Amniotic stem cell (primary cell): ENCODE measurements around the gene RFTN1.

Source experiments
- DNase-seq: peaks from one replicate; lab custom pipeline; 2025; lab: John Stamatoyannopoulos, UW

Gene RFTN1

GRCh38 chr3:16377196-16377595 is 136.3 kb downstream of the RFTN1 start:
- no peak for DNase-seq

DNA sequence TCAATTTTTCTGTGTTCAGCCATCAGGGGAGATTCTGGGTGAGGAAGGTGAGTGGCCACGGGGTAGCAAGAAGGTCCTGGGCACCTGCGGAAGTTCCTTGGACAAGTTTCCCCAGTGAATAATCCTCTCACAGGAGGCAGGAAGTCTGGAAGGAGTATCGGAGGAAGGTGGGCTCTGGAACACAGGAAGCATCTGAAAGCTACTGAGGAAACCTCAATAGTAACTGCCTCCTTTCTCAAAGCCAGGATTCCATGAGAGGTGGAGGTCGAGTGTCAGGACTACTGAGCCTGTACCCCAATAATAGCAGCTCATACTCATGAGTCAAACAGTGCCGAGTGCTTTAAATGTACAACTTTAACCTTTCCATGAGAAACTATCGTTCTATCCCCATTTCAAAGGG is 137.6 kb downstream of the RFTN1 start:
- no peak for DNase-seq

DNA sequence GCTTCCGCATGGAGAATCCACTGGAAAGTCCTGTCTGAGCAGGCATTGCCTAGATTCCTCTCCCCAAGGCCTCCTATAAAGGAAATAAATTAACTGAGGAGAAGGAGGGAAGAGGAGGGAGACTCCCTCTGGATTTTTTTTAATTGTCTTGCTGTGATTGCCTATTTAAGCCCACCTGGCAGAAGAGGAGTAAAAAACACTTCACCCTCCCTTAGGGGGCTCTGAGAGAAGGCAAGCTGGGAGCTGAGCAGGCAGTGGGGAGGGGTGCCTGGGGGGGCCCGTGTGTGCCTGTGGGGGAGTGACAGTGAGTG is 138.6 kb downstream of the RFTN1 start:
- no peak for DNase-seq

DNA sequence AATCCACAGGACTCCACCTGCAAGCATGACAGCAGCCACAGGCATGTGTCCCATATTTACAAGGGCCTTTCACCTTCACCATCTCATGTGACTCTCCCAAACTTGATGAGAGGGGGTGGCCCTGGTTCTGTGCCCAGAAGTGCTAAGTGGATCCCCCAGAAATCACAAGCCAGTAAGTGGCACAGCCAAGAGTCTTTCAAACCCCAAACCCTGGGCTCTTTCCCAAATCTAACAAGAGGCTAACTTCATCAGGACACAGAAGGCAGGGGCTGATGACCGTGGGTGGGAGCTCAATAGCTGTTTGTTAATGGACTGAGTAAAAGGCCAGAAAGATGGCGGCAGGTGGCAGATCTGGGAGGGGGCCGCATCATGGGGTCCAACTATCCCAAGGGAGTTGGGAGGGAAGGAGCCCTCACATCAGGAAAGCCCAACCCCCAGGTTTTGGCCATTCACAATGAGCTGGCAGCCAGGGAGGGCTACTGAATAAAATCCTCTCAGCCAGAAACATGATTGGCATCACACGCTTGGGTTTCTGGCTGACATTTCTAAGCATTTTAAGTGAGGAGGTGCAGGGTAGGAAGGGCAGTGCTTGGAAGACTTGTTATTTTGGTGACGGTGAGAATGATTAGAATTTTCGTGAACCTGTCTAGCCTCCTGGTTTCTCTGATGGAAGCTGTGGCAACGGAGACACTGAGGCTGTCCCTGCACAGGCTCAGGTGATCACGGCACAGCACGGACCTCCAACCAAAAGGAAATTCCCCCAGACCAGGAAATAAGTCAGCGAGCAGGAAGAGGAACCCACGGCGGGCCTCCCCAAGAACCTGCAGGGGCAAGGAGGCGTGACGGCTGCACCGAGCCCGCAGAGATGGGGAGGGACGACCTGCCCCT is 139.2 kb downstream of the RFTN1 start:
- no peak for DNase-seq

GRCh38 chr3:16373341-16373946 is 140.1 kb downstream of the RFTN1 start:
- no peak for DNase-seq

GRCh38 chr3:16372362-16373292 is 140.9 kb downstream of the RFTN1 start:
- no peak for DNase-seq

GRCh38 chr3:16370872-16371740 is 142.4 kb downstream of the RFTN1 start:
- no peak for DNase-seq

- DNase-seq = no peak
Measured at GRCh38 chr3:16370503-16370871, 143.0 kb downstream of the RFTN1 start.

- DNase-seq = no peak
Measured at GRCh38 chr3:16369885-16370284, 143.6 kb downstream of the RFTN1 start.

GRCh38 chr3:16369276-16369675 is 144.2 kb downstream of the RFTN1 start:
- no peak for DNase-seq

- DNase-seq = no peak
Measured at GRCh38 chr3:16366581-16366980, 146.9 kb downstream of the RFTN1 start.

GRCh38 chr3:16365491-16366128 is 147.9 kb downstream of the RFTN1 start:
- DNase-seq = no peak

GRCh38 chr3:16364963-16365362 is 148.5 kb downstream of the RFTN1 start:
- no peak for DNase-seq

DNA sequence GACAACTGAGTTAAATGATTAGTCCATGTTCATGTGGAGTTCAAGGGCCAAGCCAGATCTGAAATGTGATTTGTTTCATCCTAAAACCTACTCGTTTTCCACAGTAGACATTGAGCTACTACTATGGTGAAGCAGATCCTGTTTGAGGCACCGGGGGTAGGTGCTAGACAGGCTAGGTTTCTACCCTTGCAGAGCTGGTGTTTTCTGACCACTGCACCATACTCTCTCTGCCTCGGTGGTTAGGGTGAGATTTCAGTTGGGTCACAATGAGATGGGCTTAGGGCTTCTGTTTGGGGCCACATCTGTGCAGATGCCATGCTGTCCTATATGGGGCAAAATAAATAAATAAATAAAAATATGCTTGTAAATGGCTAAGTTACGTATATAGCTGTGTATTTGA is 149.2 kb downstream of the RFTN1 start:
- DNase-seq = no peak

DNA sequence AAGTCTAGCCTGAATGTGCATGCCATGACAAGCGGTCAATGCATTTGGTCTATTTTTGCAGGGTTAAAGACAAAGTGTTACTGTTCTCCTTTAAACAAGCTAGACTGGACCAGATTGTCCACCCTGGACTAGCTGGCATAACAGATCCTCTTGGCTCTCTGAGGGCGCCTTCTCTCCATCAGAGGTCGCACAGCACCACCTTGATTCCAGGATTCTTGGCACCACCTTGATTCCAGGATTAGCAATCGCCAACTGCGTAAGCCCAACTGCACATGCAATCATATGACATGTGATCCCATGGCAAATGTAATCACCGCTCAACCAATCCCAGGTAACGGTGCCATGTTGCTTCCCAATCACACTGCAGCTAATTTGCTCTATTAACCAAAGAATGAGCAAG is 149.9 kb downstream of the RFTN1 start:
- DNase-seq = no peak

DNA sequence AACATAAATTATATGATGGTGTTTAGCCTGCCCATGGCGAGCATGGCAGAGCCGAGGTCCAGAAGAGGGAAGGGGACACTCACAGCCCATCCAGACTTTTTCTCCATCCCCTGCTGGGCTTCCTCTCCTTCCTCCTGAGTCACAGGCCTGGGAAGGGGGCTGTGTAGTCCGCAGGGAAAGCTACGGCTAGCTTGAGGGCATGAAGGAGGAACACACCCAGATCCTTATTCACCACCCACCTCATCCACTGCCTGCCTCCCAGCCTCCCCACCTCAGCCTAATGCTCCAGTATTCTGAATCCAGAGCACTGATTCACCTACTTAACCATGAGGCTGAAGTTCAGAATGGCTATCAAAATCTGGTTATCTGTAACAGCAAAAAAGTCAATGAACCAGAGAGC is 150.7 kb downstream of the RFTN1 start:
- peak; percentile 9 for DNase-seq

GRCh38 chr3:16361087-16361486 is 152.4 kb downstream of the RFTN1 start:
- no peak for DNase-seq

GRCh38 chr3:16359331-16359730 is 154.2 kb downstream of the RFTN1 start:
- DNase-seq = no peak

GRCh38 chr3:16358336-16358735 is 155.2 kb downstream of the RFTN1 start:
- DNase-seq = no peak

DNA sequence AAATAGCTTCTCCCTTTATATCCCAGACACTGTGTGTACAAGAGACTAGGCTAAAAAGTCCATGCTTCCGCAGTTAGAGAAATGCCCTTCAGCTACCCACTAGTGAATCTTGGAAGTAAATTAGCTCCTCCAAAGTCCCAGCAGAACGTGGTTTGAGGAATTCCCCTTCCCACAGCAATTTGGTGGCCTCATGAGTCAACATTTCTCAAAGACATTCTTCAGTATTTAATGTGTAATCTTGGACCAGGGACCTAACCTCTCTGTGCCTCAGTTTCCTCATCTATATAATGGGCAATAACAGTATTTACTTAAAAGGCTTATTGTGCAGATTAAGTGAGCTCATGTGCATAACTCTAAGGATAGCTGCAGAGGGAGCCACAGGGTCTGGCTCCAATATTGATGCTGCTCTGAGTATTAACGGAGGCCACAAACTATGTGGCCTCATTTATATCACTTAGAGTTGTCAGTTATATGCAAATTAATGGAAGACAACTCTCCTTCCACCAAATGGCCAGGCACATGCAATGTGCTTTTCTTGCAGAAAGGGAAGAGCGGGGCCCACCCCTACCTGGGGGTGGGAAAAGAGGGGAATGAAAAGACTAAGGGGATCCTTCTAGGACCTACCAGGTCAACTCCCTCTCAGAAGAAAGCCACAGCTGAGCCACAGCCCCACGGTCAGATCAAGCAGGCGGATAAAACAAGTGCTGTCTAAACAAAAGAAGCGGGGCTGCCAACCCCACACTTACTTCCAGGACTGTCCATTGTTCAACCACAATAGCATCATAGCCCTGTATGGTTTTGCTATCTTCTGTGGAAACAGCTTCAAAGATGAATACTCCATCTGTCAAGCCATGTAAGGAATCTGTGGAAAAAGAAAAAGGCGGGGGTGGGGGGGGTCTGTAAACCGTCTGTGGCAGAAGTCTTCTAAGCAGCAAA is 156.0 kb downstream of the RFTN1 start:
- no peak for DNase-seq
